Smooth muscle cell of the umbilical artery (primary cell): ENCODE measurements around the gene OR2D2. TPM values are rescaled to one million over a fixed set of nuclear protein-coding genes. Genes with fewer than 3 reads are reported as not detected.

Experiments used
- total RNA-seq: library from RNA; depleted of rRNA; stranded (reverse); fragments of >200 nt; gene quantifications from 2 replicates; pipeline ENCODE4 v1.2.3, GENCODE V29; 2014

Gene OR2D2, protein sequence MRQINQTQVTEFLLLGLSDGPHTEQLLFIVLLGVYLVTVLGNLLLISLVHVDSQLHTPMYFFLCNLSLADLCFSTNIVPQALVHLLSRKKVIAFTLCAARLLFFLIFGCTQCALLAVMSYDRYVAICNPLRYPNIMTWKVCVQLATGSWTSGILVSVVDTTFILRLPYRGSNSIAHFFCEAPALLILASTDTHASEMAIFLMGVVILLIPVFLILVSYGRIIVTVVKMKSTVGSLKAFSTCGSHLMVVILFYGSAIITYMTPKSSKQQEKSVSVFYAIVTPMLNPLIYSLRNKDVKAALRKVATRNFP
- total RNA-seq, result 0.78 TPM in 1 of 2 replicates, not detected in the other

DNA sequence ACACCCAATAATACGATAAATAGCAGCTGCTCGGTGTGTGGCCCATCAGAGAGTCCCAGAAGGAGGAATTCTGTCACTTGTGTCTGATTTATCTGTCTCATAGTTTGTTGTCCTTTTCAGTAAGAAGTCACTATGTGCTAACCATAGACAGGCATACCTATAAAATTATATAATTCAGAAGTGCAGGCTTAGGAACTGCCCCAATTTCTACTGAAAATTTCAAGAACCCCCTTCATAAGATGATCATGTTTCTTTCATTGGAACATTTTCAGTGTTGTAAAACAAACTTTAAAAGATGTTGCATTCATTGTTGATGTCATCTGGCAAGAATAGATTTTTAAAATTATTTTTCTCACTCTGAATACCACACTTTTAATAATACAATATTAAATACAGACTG, at the start of gene OR2D2:
TSS of gene OR2D2 (minus strand) at position 101 of the 400 bp plus-strand sequence. CDS start at position 101, 0 bp downstream.

DNA sequence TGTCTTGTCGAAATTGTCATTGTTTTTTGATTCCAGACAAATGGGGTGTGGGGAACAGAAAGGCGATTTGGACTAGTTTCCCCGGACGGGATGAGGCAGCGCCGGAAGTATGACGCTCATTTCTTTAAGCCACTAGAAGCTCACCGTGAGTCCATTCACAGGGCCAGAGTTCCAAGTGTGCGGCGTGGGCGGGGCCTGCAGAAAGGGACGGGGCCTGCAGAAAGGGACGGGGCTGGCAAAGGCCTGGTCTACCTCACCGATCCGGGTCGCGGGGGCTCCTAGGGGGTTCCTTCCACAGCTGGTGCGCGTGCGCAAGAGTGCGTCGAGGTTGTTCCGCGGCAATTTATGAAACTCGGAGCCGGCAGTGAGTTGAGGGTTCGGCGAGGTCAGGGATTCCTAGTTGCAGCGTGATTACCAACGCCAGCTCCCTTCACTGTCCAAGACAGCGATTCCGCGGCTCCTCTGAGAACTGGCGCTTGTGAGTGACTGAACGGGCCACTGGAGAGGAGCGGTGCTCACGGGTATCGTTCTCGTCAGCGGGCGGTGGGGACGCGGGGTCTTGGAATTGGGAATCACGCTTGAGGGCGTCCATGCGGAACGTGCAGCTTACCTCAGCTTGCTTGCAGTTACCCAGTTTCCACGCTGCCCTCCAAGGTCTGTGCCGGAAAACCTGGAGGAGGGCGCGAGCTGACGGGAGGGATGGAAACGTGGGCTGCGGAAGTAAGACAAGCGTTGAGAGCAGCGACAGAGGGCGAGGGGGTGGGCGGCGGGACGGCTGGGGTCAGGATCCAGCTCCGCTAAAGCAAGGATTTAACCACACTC, 34.1 kb upstream of the OR2D2 start, which contains the start of gene ZNF215:
TSS of gene ZNF215 (plus strand) at position 219 of the 822 bp plus-strand sequence. CDS start 5,847 bp downstream, outside the sequence.

DNA sequence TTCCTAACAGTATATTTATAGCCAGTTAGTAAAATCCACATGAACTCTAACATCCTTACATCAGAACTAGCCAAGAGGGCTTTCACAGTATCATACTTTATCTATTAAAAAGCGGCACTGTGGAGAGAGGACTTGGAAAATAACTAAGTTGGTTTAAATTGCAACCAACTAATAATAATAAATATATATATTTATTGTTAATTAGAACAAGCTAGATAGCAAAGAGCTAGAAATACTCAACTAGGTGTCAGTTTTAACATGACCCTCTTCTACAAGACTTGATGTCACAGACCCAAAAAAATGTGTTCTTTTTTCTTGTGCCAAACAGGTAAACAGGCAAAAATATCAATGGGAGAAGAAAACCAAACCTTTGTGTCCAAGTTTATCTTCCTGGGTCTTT, 28.4 kb upstream of the OR2D2 start, which contains the start of gene OR2D3:
TSS of gene OR2D3 (plus strand) at position 301 of the 400 bp plus-strand sequence. CDS start at position 301, 0 bp downstream.

DNA sequence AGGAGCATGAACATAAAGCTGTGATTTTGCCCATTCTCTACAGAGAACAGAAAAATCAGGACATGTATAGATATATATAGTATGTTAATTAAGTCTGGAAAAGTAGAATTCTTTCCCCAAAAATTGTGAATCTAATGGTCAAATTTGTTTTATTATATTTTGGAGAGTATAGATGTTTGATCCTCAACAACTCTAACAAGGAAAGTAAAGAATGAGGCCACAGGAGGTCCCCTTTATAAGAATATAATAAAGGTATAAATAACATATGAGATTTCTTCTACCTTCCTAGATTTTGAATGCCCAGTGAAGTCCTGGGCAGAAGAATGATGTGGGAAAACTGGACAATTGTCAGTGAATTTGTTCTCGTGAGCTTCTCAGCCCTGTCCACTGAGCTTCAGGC, 16.0 kb downstream of the OR2D2 start, which contains the start of gene OR10A4:
TSS of gene OR10A4 (plus strand) at position 301 of the 400 bp plus-strand sequence. CDS start at position 324, 23 bp downstream.

DNA sequence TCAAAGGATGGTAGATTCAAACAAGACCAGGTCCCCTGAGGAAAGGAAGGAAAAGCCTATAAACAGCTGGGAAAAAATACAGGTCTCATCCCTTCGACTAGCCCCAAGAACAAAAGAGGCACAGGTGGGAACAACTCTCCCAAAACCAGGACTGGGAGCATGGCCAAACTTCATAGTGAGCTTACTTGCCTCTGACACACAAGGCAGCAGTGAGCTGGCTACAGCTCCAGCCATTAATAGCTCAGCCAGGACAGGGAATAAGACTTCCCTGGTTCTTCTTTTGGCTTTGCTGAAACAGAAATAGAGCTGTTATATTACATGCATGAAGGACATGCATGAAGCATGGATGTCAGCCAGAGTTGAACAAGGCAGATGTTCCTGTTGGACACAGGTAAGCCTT, 29.3 kb downstream of the OR2D2 start, which contains the start of gene OR10A2:
TSS of gene OR10A2 (plus strand) at position 97 of the 400 bp plus-strand sequence. CDS start 6,698 bp downstream, outside the sequence.

DNA sequence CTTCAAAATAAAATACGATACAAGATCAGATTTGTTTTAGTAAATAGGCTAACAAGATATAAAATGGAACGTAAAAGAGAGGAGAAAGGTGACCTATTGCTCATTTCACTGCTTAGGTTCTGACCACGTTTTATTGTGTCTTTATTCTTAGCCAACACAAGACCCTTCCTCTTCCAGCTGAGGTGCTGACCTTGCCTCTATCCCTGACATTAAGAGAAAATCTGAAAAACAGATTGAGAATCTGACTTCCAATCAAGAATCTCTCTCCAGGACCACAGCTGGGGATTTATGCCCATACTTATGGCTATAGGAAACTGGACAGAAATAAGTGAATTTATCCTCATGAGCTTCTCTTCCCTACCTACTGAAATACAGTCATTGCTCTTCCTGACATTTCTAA, 46.9 kb downstream of the OR2D2 start, which contains the start of gene OR10A5:
TSS of gene OR10A5 (plus strand) at position 301 of the 400 bp plus-strand sequence. CDS start at position 301, 0 bp downstream.

Other genes with a start within 250 kb of the OR2D2 start
- gene DCHS1, start 236.7 kb downstream of the OR2D2 start, total RNA-seq, result 4.4 and 10.4 TPM in 2 replicates
- gene MRPL17, start 209.2 kb downstream of the OR2D2 start, total RNA-seq, result 37.0 and 63.2 TPM in 2 replicates
- gene OR2AG2, start 120.5 kb downstream of the OR2D2 start, total RNA-seq, result 0.28 TPM in 1 of 2 replicates, not detected in the other
- not detected in 2 replicates for gene OR2AG1, start 109.5 kb downstream of the OR2D2 start, total RNA-seq
- gene OR6A2, start 92.8 kb downstream of the OR2D2 start, total RNA-seq, result 0.30 and 1.2 TPM in 2 replicates
- not detected in 2 replicates for gene OR10A5, start 46.8 kb downstream of the OR2D2 start, total RNA-seq
- not detected in 2 replicates for gene OR10A2, start 29.4 kb downstream of the OR2D2 start, total RNA-seq
- gene OR10A4, start 15.9 kb downstream of the OR2D2 start, total RNA-seq, result not detected in 2 replicates
- not detected in 2 replicates for gene OR2D3, start 28.5 kb upstream of the OR2D2 start, total RNA-seq
- gene ZNF215, start 33.9 kb upstream of the OR2D2 start, total RNA-seq, result 3.3 and 6.1 TPM in 2 replicates
- 2.8 and 4.2 TPM in 2 replicates for gene ZNF214, start 127.8 kb upstream of the OR2D2 start, total RNA-seq
- gene NLRP14, start 128.0 kb upstream of the OR2D2 start, total RNA-seq, result 0.18 TPM in 1 of 2 replicates, not detected in the other
- gene RBMXL2, start 196.5 kb upstream of the OR2D2 start, total RNA-seq, result not detected in 2 replicates